Measurements from ENCODE around the gene MAFB.

Gene MAFB

DNA sequence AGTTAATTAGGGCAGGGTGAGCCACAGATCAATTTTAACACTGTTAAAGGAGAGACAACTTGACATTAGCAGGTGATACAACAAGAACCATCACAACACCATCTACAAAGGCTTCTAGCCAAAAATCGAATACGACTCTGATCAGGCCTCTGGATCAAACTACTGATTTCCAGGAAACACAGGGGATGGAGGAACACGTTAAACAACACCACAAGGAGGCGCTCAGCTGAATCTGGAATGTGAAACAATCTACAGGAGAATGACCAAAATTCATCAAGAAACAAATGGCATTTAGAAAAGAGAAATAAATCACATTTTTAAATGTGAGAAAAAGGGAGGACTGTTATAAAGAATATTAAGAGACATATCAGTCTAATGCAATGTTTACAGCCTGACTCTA, 13.5 kb upstream of the MAFB start:
- no peak for DNase-seq (ENCODE audit: low read depth)

DNA sequence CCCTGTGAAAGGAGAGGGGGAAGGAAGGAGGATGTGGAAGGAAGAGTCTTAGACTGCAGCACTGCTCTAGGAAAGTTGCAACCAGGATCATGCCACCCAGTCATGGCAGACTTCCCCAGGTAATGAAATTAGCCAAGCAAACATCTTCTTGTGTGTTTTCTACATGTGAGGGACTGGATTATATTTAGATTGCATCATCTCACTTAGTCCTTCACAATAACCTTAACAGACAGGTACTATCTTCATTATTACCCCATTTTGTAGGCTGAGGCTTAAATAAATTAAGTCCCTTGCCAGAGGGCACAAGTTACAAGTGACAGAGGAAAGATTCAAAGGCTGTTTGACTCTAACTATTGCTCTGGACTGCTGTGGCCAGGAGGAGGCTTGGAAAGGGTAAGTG, 9.7 kb upstream of the MAFB start:
- DNase-seq (ENCODE audit: low read depth) = no peak

DNA sequence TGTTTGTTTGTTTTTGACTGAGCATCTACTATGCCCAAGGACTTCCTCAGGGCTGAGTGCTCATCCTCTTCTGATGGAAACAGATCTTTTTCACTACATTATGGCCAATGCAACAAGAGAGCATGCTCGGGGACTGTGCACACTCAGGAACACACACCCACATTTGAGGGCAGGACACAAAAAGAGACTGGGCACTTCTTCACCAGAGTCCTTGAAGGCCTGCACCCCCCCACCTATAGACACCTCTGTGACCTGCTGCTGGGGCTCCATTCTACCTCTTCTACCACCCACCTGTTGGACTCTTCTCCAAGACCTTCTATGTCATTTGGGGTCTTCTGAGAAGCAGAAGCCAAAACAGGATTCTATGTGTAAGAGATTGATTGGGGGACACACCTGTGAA, 9.2 kb upstream of the MAFB start:
- DNase-seq (ENCODE audit: low read depth) = no peak

GRCh38 chr20:40697541-40697940, 8.5 kb upstream of the MAFB start:
- no peak for DNase-seq (ENCODE audit: low read depth)

- DNase-seq (ENCODE audit: low read depth) = no peak
Measured at GRCh38 chr20:40695214-40695613, 6.2 kb upstream of the MAFB start.

DNA sequence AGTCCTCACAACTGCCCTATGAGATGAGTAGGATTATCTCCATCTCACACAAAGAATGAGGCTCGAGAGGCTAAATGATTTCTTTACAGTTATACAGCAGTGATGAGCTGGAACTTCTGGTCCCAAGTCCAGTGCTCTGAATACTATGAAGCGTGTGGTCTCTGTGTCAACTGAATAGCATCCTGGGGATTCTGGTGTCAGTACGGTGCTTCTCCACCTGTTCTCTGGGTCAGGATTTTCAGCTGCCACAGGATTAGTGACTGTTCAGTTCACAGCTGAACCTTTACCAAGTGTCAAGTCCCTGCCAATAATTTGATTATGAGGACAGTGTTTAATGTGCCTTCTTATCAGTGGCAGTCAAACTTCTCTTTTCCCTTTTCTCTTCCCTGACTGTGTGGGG, 5.2 kb upstream of the MAFB start:
- no peak for DNase-seq (ENCODE audit: low read depth)

- DNase-seq (ENCODE audit: low read depth) = no peak
Measured at GRCh38 chr20:40692240-40693011, 3.4 kb upstream of the MAFB start.

GRCh38 chr20:40691566-40692239, 2.7 kb upstream of the MAFB start:
- DNase-seq (ENCODE audit: low read depth) = no peak

DNA sequence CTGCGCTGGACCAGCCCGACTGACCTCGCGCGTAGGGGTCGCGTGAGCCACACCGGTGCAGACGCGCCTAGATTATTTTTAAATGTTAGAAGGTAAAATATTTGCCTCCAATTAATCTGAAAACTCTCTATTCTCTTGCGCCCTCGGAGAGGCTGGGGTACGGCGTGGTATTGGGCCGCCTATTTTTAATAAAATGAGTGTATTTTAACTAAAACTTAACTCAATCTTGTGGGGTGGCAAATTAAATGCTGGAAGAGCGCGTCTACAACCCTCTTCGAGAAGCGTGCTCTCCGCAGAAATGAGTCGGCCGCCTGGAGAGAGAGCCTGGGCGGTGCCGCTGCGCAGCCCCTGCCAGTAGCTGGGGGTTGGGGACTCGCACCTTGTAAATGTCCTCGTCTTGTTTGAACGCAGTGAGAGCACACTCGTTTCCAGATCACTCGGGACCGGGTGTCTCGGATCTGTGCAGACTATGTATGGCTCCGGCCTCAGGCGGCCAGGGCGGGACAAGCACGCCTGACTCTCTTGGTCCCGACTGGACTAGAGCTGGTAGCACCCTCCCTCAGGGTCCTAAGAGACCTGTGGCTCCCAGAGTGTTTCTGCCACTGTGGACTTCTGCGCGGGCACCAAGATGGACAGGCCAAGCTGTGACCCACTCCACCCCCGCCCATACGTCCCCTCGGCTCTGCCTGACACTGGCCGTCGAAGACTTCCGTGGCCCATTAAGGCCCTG, 2.0 kb upstream of the MAFB start:
- DNase-seq (ENCODE audit: low read depth) = no peak

- peak; percentile 27 for DNase-seq (ENCODE audit: low read depth)
Measured at GRCh38 chr20:40689943-40690835, 1.2 kb upstream of the MAFB start.

DNA sequence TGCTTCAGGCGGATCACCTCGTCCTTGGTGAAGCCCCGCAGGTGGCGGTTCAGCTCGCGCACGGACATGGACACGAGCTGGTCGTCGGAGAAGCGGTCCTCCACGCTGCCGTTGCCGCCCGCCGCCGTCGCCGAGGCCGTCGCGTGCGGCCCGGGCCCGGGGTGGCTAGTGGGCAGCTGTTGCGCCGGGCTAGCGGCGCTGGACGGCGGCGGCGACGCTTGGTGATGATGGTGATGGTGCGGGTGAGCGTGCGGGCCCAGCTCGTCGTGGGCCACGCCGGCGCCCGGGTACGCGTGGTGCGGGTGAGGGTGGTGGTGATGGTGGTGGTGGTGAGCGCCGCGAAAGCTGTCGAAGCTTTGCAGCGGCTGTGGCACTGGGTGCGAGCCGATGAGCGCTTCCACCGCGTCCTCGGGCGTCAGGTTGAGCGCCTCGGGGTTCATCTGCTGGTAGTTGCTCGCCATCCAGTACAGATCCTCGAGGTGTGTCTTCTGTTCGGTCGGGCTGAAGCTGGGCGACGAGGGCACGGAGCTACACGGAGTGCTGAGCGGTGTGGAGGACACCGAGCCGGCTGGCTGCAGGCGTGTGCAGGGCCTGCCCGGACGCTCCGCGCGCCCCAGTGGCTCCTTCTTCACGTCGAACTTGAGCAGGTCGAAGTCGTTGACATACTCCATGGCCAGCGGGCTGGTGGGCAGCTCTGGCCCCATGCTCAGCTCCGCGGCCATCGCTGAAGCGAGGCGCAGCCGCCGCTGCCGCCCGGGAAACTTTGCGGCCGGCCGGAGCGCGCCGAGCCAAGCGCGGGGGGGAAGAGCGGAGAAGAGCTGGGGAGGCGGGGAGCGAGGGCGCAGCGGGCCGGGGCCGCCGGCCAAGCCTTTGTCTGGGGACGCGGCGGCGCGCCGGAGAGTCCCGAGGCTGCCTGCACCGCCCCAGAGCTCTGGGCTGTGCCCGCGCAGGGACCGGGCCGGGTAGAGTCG, 622 bp downstream of the MAFB start:
- DNase-seq (ENCODE audit: low read depth) = no peak

- DNase-seq (ENCODE audit: low read depth) = no peak
Measured at GRCh38 chr20:40687384-40688128, 1.5 kb downstream of the MAFB start.

DNA sequence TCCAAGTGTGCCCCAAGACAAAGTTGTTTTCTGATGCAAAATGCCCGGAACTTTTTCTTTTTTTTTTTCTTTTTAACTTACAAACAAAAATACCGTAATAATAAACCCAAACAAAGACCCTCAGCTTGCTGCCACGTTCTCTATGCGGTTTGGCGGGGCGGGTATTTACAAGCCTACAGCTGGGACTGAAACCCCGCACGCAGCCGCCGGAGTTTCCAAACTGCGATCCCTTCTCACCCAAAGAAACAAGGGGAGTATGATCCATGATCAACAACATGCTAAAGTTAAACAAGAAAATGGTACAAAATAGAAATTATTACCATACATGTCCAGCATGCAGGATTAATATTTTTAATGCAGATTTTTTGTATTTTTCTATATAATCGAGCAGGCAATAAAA, 2.1 kb downstream of the MAFB start:
- no peak for DNase-seq (ENCODE audit: low read depth)

DNA sequence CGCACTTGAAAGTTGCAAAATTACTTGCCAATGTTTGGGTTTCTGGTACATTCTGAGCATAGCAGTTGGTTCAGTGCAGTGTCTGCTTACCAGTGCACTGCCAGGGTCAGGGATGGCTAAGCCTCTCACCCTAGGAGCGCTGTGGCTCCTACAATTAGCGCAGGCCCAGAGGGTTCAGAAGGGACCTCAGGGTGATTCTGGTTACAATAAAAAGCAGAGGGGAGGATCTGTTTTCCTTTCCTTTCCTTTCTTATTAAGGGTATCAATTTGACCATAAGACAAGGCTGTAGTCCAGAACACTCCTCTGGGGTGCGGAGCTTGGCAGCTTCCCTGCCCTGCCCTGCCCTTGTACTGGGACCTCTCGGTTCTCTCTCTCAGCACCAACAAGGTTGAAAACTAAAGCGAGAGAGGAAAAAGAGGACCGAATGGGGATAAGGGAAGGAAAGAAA, 2.6 kb downstream of the MAFB start:
- DNase-seq (ENCODE audit: low read depth) = no peak

DNA sequence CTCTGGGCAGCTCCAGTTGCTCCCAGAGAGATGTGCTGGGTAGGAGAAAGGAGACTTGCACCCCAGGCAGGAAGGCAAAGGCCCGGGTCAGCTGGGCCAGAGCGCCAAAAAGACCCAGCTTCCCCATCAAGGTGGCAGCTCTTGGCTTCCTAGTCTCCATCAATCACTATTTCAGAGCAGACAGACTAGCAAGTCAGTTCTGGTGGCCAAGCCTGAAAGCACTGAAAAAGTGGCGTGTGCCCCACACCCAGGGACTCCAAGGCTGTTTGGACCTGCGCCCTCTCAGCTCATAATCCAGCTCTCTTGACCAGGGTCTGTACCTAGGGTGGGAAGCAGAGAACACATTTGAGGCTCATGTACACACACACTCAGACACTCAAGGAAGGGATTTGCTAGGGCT, 3.7 kb downstream of the MAFB start:
- no peak for DNase-seq (ENCODE audit: low read depth)

- DNase-seq (ENCODE audit: low read depth) = no peak
Measured at GRCh38 chr20:40683894-40684268, 5.2 kb downstream of the MAFB start.

DNA sequence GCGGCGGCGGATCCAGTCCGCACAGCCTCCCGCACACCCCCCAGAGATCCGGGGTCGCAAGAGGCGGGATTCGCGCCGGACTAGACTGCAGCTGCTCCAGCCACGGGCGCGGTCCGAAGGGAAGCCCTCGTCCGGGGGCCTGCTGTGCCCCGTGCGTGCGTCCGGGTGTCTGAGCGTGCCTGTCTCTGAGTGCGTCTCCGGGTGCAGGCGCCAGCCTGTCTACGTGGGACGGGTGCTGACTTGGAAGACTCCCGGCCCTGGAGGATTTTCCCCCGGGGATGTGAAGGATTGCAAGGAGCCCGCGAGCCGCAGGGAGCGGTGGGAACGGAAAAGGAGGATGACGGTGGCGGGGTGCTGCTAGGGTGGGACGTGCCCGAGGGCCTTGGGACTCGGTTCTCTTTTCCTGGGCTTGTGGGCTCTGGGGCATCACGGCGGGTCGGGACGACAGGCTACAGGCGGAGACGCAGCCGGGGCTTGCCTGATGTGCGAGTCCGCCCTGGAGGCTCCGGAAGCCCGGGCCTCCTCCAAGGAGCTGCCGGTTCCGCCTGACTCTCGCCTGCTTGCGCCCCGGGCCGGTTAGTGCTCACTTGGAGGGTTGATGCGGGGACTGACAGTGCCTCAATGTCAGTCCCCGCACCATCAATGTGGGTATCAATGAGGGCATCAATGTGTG, 5.7 kb downstream of the MAFB start:
- DNase-seq (ENCODE audit: low read depth) = no peak

DNA sequence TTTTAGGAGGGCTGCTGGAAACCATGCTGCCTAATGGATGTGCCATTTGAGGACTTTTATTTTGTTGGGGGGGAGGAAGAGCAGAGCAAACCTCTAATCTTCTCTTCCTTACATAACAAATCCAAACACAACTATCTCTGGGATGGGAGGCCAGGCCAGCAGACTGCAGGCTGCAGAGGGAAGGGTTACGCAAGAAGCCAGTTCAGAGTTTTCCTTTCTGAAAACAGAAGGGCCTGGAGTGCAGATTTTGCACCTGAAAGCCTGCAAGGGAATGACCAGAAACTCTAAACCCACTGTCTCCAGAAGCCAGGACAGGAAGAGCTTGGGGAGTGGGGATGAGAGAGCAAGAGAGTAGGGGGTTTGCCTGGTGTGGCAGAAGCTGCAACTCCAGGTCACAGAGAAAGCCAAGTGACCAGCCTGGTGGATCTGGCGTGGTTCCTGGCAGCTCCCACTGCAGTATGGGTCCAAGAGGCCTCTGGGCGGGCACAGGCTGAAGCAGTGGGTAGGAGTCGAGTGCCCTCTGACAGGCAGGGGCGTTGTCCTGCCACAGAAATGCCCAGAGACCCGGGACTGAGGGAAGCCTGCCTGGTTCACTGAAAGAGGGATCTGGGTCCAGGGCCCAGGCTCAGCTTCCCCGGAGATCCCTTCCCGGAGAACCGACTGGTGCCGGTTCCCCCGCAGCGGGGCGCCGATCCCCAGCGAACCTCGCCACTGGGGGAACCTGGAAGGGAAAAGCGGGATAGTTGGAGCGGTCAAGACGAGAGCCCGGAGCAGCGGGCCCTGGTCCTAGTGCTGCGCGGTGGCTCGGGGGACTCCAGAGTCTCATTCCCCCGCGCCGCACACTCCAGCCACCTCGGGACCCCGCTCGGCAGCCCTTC, 6.7 kb downstream of the MAFB start:
- DNase-seq (ENCODE audit: low read depth) = no peak

- no peak for DNase-seq (ENCODE audit: low read depth)
Measured at GRCh38 chr20:40681684-40682083, 7.4 kb downstream of the MAFB start.
